ENCODE measurements around the gene NISCH.

DNA sequence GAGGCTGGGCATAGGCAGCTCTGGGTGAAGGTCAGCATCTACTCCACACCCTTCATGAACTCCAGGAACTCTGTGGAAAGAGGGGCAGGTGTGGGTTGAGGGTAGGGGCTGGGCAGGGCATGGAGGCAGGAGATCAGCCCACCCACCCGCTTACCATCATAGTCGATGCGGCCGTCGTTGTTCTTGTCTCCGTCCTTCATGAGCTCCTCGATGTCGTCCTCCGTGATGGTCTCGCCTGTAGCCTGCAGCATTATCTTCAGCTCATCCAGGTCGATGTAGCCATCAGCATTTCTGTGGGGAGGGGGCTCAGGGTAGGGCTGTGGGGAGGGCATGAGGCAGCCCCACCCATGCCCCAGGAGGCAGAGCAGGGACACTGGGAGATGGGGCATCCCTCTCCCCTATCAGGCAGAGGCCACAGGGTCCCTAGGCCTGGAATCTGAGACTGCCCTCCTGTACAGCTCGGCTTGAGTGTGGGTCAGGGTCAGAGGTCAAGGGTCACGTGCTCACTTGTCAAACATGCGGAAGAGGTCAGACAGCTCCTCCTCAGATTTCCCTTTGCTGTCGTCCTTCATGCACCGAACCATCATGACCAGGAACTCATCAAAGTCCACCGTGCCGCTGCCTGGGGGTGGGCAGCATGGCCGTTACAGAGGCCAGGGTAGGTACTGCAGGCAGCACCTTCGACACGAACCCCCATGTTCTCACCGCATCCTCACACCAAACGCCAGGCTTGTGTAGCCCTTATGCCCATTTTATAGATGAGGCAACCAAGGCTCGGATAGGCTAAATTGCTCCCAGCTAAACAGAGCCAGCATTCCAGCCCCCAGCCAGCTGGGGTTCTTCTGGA lies 3.9 kb upstream of the NISCH start:
- TF ChIP-seq, protein P1, sequence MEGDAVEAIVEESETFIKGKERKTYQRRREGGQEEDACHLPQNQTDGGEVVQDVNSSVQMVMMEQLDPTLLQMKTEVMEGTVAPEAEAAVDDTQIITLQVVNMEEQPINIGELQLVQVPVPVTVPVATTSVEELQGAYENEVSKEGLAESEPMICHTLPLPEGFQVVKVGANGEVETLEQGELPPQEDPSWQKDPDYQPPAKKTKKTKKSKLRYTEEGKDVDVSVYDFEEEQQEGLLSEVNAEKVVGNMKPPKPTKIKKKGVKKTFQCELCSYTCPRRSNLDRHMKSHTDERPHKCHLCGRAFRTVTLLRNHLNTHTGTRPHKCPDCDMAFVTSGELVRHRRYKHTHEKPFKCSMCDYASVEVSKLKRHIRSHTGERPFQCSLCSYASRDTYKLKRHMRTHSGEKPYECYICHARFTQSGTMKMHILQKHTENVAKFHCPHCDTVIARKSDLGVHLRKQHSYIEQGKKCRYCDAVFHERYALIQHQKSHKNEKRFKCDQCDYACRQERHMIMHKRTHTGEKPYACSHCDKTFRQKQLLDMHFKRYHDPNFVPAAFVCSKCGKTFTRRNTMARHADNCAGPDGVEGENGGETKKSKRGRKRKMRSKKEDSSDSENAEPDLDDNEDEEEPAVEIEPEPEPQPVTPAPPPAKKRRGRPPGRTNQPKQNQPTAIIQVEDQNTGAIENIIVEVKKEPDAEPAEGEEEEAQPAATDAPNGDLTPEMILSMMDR (IDR thresholded peaks at IDR 0.05) = no peak
- no peak for TF ChIP-seq ZFX (IDR thresholded peaks at IDR 0.05; ENCODE audit: borderline replicate concordance)

Data from 22Rv1 (cell line).